ENCODE results near the gene SLC4A1AP.

SLC4A1AP gene

GRCh38 chr2:27742571-27742970 lies 78.9 kb downstream of the SLC4A1AP start:
- no peak for DNase-seq (ENCODE audit: low read depth)

Measured in stimulated activated CD8-positive, alpha-beta memory T cell treated with anti-CD3 and anti-CD28 coated beads, Interleukin-4, amount 100 ng/mL, for 24 hours (primary cell).